ENCODE measurements around the gene PHACTR3. TPM values are rescaled to one million over a fixed set of nuclear protein-coding genes. Genes with fewer than 3 reads are reported as not detected.

The PHACTR3 gene
- total RNA-seq, 2 donors from 2014 or later: not detected

- no peaks in the 10 kb centered on the region for H3K36me3 ChIP-seq
- no peak for ATAC-seq (ENCODE audit: insufficient number of reproducible peaks, low FRiP score, low read depth)
- DNase-seq (ENCODE audit: low spot score): no peak
- no peak overlapping the region for H3K4me3 ChIP-seq
- TF ChIP-seq, protein P1, sequence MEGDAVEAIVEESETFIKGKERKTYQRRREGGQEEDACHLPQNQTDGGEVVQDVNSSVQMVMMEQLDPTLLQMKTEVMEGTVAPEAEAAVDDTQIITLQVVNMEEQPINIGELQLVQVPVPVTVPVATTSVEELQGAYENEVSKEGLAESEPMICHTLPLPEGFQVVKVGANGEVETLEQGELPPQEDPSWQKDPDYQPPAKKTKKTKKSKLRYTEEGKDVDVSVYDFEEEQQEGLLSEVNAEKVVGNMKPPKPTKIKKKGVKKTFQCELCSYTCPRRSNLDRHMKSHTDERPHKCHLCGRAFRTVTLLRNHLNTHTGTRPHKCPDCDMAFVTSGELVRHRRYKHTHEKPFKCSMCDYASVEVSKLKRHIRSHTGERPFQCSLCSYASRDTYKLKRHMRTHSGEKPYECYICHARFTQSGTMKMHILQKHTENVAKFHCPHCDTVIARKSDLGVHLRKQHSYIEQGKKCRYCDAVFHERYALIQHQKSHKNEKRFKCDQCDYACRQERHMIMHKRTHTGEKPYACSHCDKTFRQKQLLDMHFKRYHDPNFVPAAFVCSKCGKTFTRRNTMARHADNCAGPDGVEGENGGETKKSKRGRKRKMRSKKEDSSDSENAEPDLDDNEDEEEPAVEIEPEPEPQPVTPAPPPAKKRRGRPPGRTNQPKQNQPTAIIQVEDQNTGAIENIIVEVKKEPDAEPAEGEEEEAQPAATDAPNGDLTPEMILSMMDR (IDR thresholded peaks at IDR 0.05): no peak
- H3K9me3 ChIP-seq: no peaks in the 10 kb centered on the region
- no peaks in the 10 kb centered on the region for H3K4me1 ChIP-seq (ENCODE audit: control insufficient read depth in 1 of 2, low read depth in 2 of 2)
- no peaks in the 10 kb centered on the region for H3K27me3 ChIP-seq (replicated peaks; ENCODE audit: insufficient read depth)
- no peak overlapping the region for H3K27ac ChIP-seq
Measured at GRCh38 chr20:59895908-59896307, 291.6 kb downstream of the PHACTR3 start.
